GM06990 (cell line): ENCODE data around the gene CCT5.
"Not testable (repeated sequence)": the region's sequence is repeated elsewhere in the genome, so short reads cannot be mapped to it uniquely, and the experiment has no call there.

ENCODE experiments used
- DNase-seq: peaks from one replicate; pipeline ENCODE4 v3.0.0-alpha.2; 2011; ENCODE audit not compliant: insufficient read length; ENCODE audit errors: extremely low read depth
- H3K27me3 ChIP-seq: replicated peaks from 2 replicates; pipeline ENCODE4 v1.6.0; 2011; ENCODE audit warnings: low read length; ENCODE audit not compliant: control insufficient read depth, insufficient read depth
- H3K36me3 ChIP-seq: 2 replicates; pipeline ENCODE4 v1.5.1; 2011; ENCODE audit warnings: low read length; ENCODE audit not compliant: control insufficient read depth, insufficient read depth
- H3K4me3 ChIP-seq: replicated peaks from 2 replicates; pipeline ENCODE4 v1.5.1; 2011; ENCODE audit warnings: low read depth, mild to moderate bottlenecking, control low read depth, low read length
- TF ChIP-seq, protein P1 (sequence below): IDR thresholded peaks from 2 replicates; pipeline ENCODE4 v1.5.1; 2011; ENCODE audit warnings: low read length, control low read depth, mild to moderate bottlenecking, inconsistent platforms; ENCODE audit not compliant: insufficient read depth, poor library complexity, severe bottlenecking

CCT5 gene

DNA sequence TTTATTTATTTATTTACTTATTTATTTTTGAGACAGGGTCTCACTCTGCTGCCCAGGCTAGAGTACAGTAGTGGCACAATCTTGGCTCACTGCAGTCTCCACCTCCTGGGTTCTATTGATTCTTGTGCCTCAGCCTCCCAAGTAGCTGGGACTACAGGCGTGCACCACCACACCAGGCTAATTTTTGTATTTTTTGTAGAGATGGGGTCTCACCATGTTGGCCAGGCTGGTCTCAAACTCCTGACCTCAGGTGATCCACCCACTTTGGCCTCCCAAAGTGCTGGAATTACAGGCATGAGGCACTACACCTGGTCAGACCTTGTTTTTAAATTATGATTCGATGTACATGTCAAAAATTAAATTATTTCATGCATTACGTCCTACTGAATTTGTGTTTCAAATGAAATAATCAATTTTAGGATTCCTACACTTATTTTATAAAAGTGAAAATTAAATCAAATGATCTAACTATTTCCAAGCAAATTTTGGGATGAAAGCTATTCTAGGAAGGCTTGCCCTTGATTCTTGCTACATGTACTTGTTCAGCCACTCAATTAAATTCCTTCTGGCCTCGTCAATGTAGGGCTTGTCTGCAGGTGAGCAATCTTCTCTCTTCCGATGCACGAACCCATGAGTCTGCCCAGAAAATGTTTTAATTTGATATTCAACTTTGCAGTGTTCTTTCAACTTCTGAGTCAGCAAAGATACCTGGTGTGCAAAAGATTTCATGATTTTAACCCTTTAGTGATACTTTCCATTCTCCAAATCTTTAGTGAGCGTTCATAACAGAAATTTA is 30.0 kb downstream of the CCT5 start:
- H3K4me3 ChIP-seq: no peak overlapping the region
- no peak for DNase-seq
- no peaks in the 10 kb centered on the region for H3K36me3 ChIP-seq
- TF ChIP-seq, protein P1, sequence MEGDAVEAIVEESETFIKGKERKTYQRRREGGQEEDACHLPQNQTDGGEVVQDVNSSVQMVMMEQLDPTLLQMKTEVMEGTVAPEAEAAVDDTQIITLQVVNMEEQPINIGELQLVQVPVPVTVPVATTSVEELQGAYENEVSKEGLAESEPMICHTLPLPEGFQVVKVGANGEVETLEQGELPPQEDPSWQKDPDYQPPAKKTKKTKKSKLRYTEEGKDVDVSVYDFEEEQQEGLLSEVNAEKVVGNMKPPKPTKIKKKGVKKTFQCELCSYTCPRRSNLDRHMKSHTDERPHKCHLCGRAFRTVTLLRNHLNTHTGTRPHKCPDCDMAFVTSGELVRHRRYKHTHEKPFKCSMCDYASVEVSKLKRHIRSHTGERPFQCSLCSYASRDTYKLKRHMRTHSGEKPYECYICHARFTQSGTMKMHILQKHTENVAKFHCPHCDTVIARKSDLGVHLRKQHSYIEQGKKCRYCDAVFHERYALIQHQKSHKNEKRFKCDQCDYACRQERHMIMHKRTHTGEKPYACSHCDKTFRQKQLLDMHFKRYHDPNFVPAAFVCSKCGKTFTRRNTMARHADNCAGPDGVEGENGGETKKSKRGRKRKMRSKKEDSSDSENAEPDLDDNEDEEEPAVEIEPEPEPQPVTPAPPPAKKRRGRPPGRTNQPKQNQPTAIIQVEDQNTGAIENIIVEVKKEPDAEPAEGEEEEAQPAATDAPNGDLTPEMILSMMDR: no peak
- H3K27me3 ChIP-seq: no peaks in the 10 kb centered on the region

DNA sequence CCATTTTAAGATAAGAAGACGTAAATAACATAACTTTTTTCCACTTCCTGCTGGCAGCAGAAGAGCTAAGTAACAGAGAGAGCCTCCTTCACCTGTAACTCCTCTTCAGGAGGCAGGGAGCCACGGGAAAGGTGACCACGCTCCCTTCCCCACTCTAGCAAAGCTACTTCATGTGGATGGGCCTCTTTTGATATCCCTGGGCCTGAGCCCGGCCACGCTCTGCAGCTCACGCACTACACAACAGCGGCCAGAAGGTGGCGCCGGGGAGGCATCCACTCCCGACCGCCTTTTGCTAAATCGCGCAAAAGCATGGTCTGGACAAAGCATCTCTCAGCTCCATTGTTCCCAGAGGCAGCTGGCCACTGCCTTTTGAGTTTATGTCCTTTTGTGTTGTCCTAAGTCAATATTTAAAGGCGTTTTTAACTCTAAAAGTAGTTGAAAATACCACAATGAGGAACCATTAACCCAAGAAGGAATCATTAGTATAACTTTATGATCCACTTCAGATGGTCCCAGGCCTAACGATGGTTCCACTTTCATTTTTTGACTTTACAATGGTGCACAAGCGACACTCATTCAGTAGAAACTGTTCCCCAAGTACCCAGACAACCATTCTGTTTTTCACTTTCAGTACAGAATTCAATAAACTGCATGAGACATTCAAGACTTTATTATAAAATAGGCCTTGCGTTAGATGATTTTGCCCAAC is 34.0 kb downstream of the CCT5 start:
- H3K36me3 ChIP-seq: no peaks in the 10 kb centered on the region
- no peaks in the 10 kb centered on the region for H3K27me3 ChIP-seq
- H3K4me3 ChIP-seq: no peak overlapping the region; the same call in 1 of the 2 replicates
- TF ChIP-seq, protein P1: peak; percentile 91
- peak; percentile 79 for DNase-seq

GRCh38 chr5:10285362-10285761 is 35.3 kb downstream of the CCT5 start:
- not testable (repeated sequence) for DNase-seq, H3K27me3 ChIP-seq, H3K4me3 ChIP-seq, H3K36me3 ChIP-seq

DNA sequence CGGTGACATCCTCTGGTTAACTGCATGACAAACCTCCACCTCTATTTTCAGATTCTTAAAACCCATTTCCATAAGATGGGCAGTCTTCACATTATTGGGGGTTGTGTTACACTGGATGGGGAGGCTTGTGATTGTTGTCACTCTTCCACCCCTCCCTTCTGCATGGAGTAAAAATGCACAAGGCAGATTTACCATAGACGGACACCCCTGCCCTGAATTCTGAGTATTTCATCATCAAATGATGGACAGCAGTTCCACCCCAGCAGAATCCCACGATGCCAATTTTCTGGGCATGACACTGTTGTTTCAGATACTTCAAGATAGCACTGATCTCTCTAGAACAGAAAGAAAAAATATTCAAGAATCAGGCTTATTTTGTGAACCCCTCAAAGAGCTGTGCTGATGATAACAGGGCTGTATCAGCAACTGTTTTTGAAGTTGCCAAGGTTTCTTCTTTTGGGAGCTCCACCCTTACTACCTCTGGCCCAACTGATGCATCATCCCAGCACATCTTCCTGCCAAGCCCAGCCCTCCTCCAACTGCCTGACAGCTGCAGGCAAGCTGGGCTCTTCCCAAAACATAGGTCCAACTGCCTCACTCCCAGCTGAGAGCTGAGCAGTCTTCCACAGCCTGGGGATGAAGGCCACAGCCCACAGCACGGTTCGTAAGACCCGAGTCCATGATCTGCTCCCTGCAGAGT is 36.2 kb downstream of the CCT5 start:
- Histone ChIP-seq H3K4me3 (no peak overlapping the region), H3K36me3 (no peaks in the 10 kb centered on the region), H3K27me3 (no peaks in the 10 kb centered on the region)
- TF ChIP-seq, protein P1: no peak
- DNase-seq: no peak

- no peaks in the 10 kb centered on the region for H3K27me3 ChIP-seq
- TF ChIP-seq, protein P1: no peak
- H3K4me3 ChIP-seq: no peak overlapping the region
- H3K36me3 ChIP-seq: no peaks in the 10 kb centered on the region
- no peak for DNase-seq
Measured at GRCh38 chr5:10286862-10287227, 36.8 kb downstream of the CCT5 start.

DNA sequence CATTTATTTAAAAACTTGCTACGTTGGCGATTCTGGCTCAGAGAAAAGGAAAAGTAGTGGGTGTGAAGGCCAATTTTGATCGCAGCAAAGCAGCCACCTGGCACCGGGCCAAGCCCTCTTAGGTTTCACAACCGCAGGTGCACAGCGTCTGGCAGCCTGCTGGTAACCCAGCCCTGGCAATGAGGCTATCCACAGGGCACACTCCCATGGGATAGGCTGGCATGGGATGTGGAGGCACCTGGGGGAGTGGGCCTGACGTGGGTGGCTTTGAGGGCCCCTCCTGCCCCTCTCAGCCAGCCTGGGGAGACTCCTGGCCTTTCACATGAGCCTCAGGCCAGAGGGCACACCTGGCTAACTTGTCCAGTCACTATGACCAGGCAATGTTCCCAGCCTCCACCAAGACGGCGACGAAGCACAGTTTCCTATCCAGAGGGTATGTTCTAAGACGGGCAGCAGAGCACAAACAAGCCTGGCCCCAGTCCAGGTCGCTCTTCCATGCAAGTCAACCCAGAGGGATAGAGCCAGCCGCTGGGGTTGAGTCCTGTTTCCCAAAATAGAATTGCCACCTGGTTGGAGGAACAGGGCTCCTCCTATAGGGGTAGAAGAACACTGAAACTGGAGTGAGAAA is 38.6 kb downstream of the CCT5 start:
- peak; percentile 45 for DNase-seq
- H3K27me3 ChIP-seq: no peaks in the 10 kb centered on the region
- TF ChIP-seq, protein P1: no peak
- H3K4me3 ChIP-seq: no peak overlapping the region
- H3K36me3 ChIP-seq: no peaks in the 10 kb centered on the region
